ENCODE measurements around the gene OR9Q1.

OR9Q1 gene

GRCh38 chr11:58039589-58039988 lies 15.9 kb downstream of the OR9Q1 start:
- H3K27ac ChIP-seq (ENCODE audit: low read length), result no peak overlapping the region
- no peak overlapping the region for H3K9ac ChIP-seq (ENCODE audit: low read length)
- H3K4me1 ChIP-seq (ENCODE audit: control insufficient read depth, low read depth, low read length), result no peaks in the 10 kb centered on the region
- no peaks in the 10 kb centered on the region for H3K36me3 ChIP-seq (ENCODE audit: control insufficient read depth, low read depth, low read length)
- H3K27me3 ChIP-seq (ENCODE audit: control insufficient read depth, insufficient read depth, low read length), result no peaks in the 10 kb centered on the region
- H3K4me3 ChIP-seq (ENCODE audit: low read length), result no peak overlapping the region
- H3K9me3 ChIP-seq (ENCODE audit: control insufficient read depth, low read depth, low read length), result peaks cover 3% of the 10 kb centered on the region

GRCh38 chr11:58043379-58043778 lies 19.7 kb downstream of the OR9Q1 start:
- H3K27me3 ChIP-seq (ENCODE audit: control insufficient read depth, insufficient read depth, low read length), result no peaks in the 10 kb centered on the region
- no peak overlapping the region for H3K9ac ChIP-seq (ENCODE audit: low read length)
- H3K4me1 ChIP-seq (ENCODE audit: control insufficient read depth, low read depth, low read length), result no peaks in the 10 kb centered on the region
- H3K9me3 ChIP-seq (ENCODE audit: control insufficient read depth, low read depth, low read length), result no peaks in the 10 kb centered on the region
- no peaks in the 10 kb centered on the region for H3K36me3 ChIP-seq (ENCODE audit: control insufficient read depth, low read depth, low read length)
- no peak overlapping the region for H3K4me3 ChIP-seq (ENCODE audit: low read length)
- no peak overlapping the region for H3K27ac ChIP-seq (ENCODE audit: low read length)

- Histone ChIP-seq H3K27me3 (ENCODE audit: control insufficient read depth, insufficient read depth, low read length) (no peaks in the 10 kb centered on the region), H3K4me3 (ENCODE audit: low read length) (no peak overlapping the region), H3K4me1 (ENCODE audit: control insufficient read depth, low read depth, low read length) (no peaks in the 10 kb centered on the region), H3K36me3 (ENCODE audit: control insufficient read depth, low read depth, low read length) (no peaks in the 10 kb centered on the region), H3K27ac (ENCODE audit: low read length) (no peak overlapping the region), H3K9me3 (ENCODE audit: control insufficient read depth, low read depth, low read length) (no peaks in the 10 kb centered on the region), H3K9ac (ENCODE audit: low read length) (no peak overlapping the region)
Measured at GRCh38 chr11:58046231-58046630, 22.6 kb downstream of the OR9Q1 start.

- no peaks in the 10 kb centered on the region for H3K36me3 ChIP-seq (ENCODE audit: control insufficient read depth, low read depth, low read length)
- H3K9me3 ChIP-seq (ENCODE audit: control insufficient read depth, low read depth, low read length), result no peaks in the 10 kb centered on the region
- H3K4me3 ChIP-seq (ENCODE audit: low read length), result no peak overlapping the region
- H3K4me1 ChIP-seq (ENCODE audit: control insufficient read depth, low read depth, low read length), result no peaks in the 10 kb centered on the region
- H3K27me3 ChIP-seq (ENCODE audit: control insufficient read depth, insufficient read depth, low read length), result no peaks in the 10 kb centered on the region
- no peak overlapping the region for H3K9ac ChIP-seq (ENCODE audit: low read length)
- H3K27ac ChIP-seq (ENCODE audit: low read length), result no peak overlapping the region
Measured at GRCh38 chr11:58047818-58048217, 24.1 kb downstream of the OR9Q1 start.

- H3K36me3 ChIP-seq (ENCODE audit: control insufficient read depth, low read depth, low read length), result no peaks in the 10 kb centered on the region
- H3K4me1 ChIP-seq (ENCODE audit: control insufficient read depth, low read depth, low read length), result peaks cover 18% of the 10 kb centered on the region
- H3K9me3 ChIP-seq (ENCODE audit: control insufficient read depth, low read depth, low read length), result no peaks in the 10 kb centered on the region
- H3K4me3 ChIP-seq (ENCODE audit: low read length), result no peak overlapping the region
- H3K27ac ChIP-seq (ENCODE audit: low read length), result no peak overlapping the region
- H3K27me3 ChIP-seq (ENCODE audit: control insufficient read depth, insufficient read depth, low read length), result no peaks in the 10 kb centered on the region
- H3K9ac ChIP-seq (ENCODE audit: low read length), result no peak overlapping the region
Measured at GRCh38 chr11:58055806-58056401, 32.2 kb downstream of the OR9Q1 start.

GRCh38 chr11:58057481-58057880 lies 33.8 kb downstream of the OR9Q1 start:
- no peaks in the 10 kb centered on the region for H3K36me3 ChIP-seq (ENCODE audit: control insufficient read depth, low read depth, low read length)
- H3K9ac ChIP-seq (ENCODE audit: low read length), result no peak overlapping the region
- peaks cover 30% of the 10 kb centered on the region for H3K4me1 ChIP-seq (ENCODE audit: control insufficient read depth, low read depth, low read length)
- no peaks in the 10 kb centered on the region for H3K27me3 ChIP-seq (ENCODE audit: control insufficient read depth, insufficient read depth, low read length)
- H3K4me3 ChIP-seq (ENCODE audit: low read length), result no peak overlapping the region
- no peak overlapping the region for H3K27ac ChIP-seq (ENCODE audit: low read length)
- no peaks in the 10 kb centered on the region for H3K9me3 ChIP-seq (ENCODE audit: control insufficient read depth, low read depth, low read length)

- Histone ChIP-seq H3K4me1 (ENCODE audit: control insufficient read depth, low read depth, low read length) (peaks cover 30% of the 10 kb centered on the region), H3K4me3 (ENCODE audit: low read length) (no peak overlapping the region), H3K27me3 (ENCODE audit: control insufficient read depth, insufficient read depth, low read length) (no peaks in the 10 kb centered on the region), H3K9ac (ENCODE audit: low read length) (no peak overlapping the region), H3K27ac (ENCODE audit: low read length) (peak overlapping the region; percentile 16), H3K36me3 (ENCODE audit: control insufficient read depth, low read depth, low read length) (no peaks in the 10 kb centered on the region), H3K9me3 (ENCODE audit: control insufficient read depth, low read depth, low read length) (no peaks in the 10 kb centered on the region)
Measured at GRCh38 chr11:58058276-58059006, 34.8 kb downstream of the OR9Q1 start.

DNA sequence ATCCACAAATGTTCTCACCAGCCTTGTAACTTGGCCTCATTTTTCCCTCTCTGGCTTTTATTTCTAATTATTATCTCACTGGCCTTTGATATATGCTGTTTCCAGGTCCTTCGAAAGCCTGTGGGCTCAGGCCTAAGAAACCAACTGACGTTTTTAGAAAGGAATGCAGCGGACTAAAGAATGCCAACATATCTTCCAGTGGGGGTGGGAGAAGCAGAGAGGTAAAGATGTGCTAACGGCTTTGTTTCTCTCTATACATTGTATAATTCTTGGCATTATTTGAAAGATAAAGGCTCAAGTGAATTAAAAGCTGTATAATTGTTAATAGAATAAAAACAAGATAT lies 35.3 kb downstream of the OR9Q1 start:
- Histone ChIP-seq H3K27ac (ENCODE audit: low read length) (peak overlapping the region; percentile 16), H3K4me1 (ENCODE audit: control insufficient read depth, low read depth, low read length) (peaks cover 30% of the 10 kb centered on the region), H3K27me3 (ENCODE audit: control insufficient read depth, insufficient read depth, low read length) (no peaks in the 10 kb centered on the region), H3K4me3 (ENCODE audit: low read length) (no peak overlapping the region), H3K9ac (ENCODE audit: low read length) (no peak overlapping the region), H3K9me3 (ENCODE audit: control insufficient read depth, low read depth, low read length) (no peaks in the 10 kb centered on the region), H3K36me3 (ENCODE audit: control insufficient read depth, low read depth, low read length) (no peaks in the 10 kb centered on the region)

DNA sequence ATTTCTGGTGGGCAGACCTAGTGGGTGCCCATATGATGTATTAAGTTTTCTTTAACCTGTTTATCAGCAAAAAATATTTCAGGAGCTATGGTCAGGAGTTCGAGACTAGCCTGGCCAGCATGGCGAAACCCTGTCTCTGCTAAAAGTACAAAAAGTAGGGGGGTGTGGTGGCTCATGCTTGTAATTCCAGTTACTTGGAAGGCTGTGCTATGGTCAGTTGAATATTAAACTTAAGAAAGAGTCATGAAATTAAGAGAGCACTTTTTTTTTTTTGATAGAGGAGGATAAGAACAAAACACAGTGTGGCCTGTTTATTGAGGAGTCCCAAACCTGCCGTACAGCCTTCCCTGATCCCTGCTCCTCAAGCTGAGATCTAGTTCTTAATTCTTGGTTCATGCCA lies 36.9 kb downstream of the OR9Q1 start:
- Histone ChIP-seq H3K27me3 (ENCODE audit: control insufficient read depth, insufficient read depth, low read length) (no peaks in the 10 kb centered on the region), H3K4me3 (ENCODE audit: low read length) (no peak overlapping the region), H3K36me3 (ENCODE audit: control insufficient read depth, low read depth, low read length) (no peaks in the 10 kb centered on the region), H3K9me3 (ENCODE audit: control insufficient read depth, low read depth, low read length) (no peaks in the 10 kb centered on the region), H3K27ac (ENCODE audit: low read length) (no peak overlapping the region), H3K4me1 (ENCODE audit: control insufficient read depth, low read depth, low read length) (peaks cover 30% of the 10 kb centered on the region), H3K9ac (ENCODE audit: low read length) (no peak overlapping the region)

GRCh38 chr11:58060939-58061672 lies 37.4 kb downstream of the OR9Q1 start:
- no peaks in the 10 kb centered on the region for H3K36me3 ChIP-seq (ENCODE audit: control insufficient read depth, low read depth, low read length)
- no peak overlapping the region for H3K27ac ChIP-seq (ENCODE audit: low read length)
- H3K9ac ChIP-seq (ENCODE audit: low read length), result no peak overlapping the region
- peaks cover 30% of the 10 kb centered on the region for H3K4me1 ChIP-seq (ENCODE audit: control insufficient read depth, low read depth, low read length)
- no peaks in the 10 kb centered on the region for H3K9me3 ChIP-seq (ENCODE audit: control insufficient read depth, low read depth, low read length)
- H3K4me3 ChIP-seq (ENCODE audit: low read length), result no peak overlapping the region
- no peaks in the 10 kb centered on the region for H3K27me3 ChIP-seq (ENCODE audit: control insufficient read depth, insufficient read depth, low read length)

GRCh38 chr11:58061813-58062212 lies 38.1 kb downstream of the OR9Q1 start:
- no peak overlapping the region for H3K27ac ChIP-seq (ENCODE audit: low read length)
- no peaks in the 10 kb centered on the region for H3K36me3 ChIP-seq (ENCODE audit: control insufficient read depth, low read depth, low read length)
- H3K27me3 ChIP-seq (ENCODE audit: control insufficient read depth, insufficient read depth, low read length), result no peaks in the 10 kb centered on the region
- H3K4me3 ChIP-seq (ENCODE audit: low read length), result no peak overlapping the region
- peaks cover 30% of the 10 kb centered on the region for H3K4me1 ChIP-seq (ENCODE audit: control insufficient read depth, low read depth, low read length)
- H3K9me3 ChIP-seq (ENCODE audit: control insufficient read depth, low read depth, low read length), result no peaks in the 10 kb centered on the region
- no peak overlapping the region for H3K9ac ChIP-seq (ENCODE audit: low read length)
